Fibroblast of villous mesenchyme (primary cell): Measurements from ENCODE around the gene PIGW. TPM values are rescaled to one million over a fixed set of nuclear protein-coding genes. Genes with fewer than 3 reads are reported as not detected.
A peak's percentile ranks its signal among the peaks of the same experiment; 100 is the strongest.

ENCODE experiments used
- DNase-seq: peaks from one replicate; pipeline ENCODE4 v3.0.0-alpha.2; 2010; ENCODE audit warnings: low read depth
- H3K4me3 ChIP-seq: 2 replicates; pipeline ENCODE4 v1.5.1; 2011; ENCODE audit warnings: low read depth, mild to moderate bottlenecking, low read length
- total RNA-seq: library from RNA; depleted of rRNA; stranded (reverse); fragments of >200 nt; gene quantifications from 2 replicates; pipeline ENCODE4 v1.2.3, GENCODE V29; 2012
- TF ChIP-seq, protein P1 (sequence below): IDR thresholded peaks from 2 replicates; pipeline ENCODE4 v1.5.1; 2012; ENCODE audit warnings: low read depth, mild to moderate bottlenecking, low read length; ENCODE audit not compliant: insufficient read depth

PIGW gene
- total RNA-seq, 1 donor = 8.6 TPM

DNA sequence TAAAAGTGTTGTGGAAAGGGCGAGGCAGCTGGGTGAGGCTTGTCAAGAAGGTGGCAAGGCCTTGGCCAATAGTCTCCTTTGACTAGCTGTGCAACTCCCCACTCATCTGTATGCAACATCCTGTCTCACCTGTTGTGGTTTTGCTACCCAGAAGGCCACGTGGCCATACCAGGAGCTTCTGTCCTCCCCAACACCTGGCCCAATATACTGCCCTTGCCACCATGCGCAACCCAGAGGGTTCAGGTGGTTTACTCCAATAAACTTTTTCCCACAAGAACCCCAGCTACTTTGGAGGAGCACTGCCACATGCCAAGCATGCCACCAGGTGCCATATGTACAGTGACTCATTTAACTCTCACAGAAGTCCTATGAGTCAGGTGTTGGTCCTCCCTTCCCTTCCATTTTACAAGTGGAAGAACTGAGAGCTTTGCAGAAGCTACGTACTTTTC lies 10.3 kb upstream of the PIGW start:
- TF ChIP-seq, protein P1, sequence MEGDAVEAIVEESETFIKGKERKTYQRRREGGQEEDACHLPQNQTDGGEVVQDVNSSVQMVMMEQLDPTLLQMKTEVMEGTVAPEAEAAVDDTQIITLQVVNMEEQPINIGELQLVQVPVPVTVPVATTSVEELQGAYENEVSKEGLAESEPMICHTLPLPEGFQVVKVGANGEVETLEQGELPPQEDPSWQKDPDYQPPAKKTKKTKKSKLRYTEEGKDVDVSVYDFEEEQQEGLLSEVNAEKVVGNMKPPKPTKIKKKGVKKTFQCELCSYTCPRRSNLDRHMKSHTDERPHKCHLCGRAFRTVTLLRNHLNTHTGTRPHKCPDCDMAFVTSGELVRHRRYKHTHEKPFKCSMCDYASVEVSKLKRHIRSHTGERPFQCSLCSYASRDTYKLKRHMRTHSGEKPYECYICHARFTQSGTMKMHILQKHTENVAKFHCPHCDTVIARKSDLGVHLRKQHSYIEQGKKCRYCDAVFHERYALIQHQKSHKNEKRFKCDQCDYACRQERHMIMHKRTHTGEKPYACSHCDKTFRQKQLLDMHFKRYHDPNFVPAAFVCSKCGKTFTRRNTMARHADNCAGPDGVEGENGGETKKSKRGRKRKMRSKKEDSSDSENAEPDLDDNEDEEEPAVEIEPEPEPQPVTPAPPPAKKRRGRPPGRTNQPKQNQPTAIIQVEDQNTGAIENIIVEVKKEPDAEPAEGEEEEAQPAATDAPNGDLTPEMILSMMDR = no peak
- no peak for DNase-seq
- H3K4me3 ChIP-seq = no peak overlapping the region

DNA sequence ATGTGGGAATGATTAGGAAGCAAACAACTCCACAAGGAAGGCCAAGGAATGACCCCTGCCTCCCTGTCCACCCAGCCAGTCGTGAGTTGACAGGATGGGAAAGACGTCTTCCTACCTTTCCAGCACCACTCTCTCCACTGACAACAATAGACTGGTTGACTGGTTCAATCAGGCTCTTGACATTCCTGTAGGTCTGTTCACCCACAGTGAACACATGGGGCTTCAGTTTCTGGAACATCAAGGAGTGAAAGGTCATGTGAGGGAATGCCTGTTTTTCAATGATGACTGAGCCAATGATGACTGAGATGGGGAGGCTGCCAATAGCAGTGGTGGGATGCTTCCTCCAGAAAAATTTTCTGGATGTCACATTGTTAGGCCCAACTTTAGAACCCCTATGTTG lies 9.7 kb upstream of the PIGW start:
- no peak for DNase-seq
- TF ChIP-seq, protein P1 = no peak
- H3K4me3 ChIP-seq = no peak overlapping the region

DNA sequence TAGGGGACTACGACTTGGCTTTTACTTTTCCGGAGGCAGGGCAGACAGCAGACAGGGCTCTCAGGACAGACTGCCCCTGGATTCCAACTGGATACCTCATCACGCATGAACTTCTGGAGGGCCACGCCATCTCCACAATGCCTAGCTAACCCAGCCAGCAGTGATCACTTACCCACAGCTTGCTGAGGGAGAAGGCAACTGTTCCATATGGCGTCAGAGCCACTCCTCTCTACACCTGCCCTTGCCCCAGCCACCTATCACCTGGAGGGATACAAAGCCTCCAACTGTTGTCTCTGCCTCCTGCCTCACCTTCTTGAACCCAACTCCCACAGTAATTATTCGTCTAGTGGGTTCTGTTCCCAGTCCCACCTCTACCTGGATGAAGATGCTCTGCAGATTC lies 8.9 kb upstream of the PIGW start:
- H3K4me3 ChIP-seq = no peak overlapping the region
- DNase-seq = no peak

DNA sequence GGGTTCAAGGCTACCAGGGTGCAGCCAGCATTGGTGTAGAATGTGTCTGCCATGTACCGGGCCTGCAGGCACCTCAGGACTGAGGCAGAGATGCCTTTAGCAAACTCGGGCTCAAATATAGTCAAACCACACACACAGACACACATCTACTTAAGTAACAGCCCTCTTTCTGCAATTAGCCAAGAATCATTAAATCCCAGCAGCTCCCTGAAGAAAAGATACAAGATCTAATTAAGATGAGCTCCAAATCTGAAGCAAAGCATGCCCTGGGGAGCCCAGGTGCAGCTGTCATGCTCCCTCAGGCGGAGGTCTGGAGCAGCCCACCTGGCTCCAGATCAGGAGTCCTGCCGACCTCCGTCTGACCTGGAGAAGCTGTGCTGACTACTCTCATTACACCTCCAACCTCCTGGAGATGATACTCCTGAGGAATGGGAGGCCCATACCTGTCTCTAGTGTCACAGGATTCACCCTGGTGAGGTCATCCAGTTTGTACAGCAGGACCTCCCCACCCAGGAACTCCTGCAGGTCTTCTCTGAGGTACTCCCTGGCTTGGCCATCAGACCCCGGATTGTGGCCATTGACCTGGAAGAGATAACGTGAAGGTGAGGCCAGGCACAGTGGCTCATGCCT lies 7.1 kb upstream of the PIGW start:
- TF ChIP-seq, protein P1 = no peak
- no peak overlapping the region for H3K4me3 ChIP-seq
- no peak for DNase-seq

More for the DNA sequence above, 8.9 kb upstream of the PIGW start:
- TF ChIP-seq, protein P1 = no peak

DNA sequence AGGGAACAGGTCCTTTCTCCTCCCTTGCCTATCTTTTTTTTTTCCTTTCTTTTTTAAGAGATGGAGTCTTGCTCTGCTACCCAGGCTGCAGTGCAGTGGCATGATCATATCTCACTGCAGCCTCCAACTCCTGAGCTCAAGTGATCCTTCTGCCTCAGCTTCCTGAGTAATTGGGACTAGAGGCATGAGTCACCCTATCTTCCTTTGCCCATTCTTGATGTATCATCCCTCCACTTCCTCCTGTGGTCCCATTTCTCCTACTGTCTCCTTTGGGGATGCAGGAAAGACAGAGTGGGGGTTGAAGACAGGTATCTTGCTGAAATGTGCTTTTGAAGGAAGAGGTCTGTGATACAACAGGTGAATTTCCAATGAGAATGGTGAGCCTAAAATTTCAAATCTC lies 5.7 kb upstream of the PIGW start:
- TF ChIP-seq, protein P1 = no peak
- DNase-seq = peak; percentile 3
- no peak overlapping the region for H3K4me3 ChIP-seq

DNA sequence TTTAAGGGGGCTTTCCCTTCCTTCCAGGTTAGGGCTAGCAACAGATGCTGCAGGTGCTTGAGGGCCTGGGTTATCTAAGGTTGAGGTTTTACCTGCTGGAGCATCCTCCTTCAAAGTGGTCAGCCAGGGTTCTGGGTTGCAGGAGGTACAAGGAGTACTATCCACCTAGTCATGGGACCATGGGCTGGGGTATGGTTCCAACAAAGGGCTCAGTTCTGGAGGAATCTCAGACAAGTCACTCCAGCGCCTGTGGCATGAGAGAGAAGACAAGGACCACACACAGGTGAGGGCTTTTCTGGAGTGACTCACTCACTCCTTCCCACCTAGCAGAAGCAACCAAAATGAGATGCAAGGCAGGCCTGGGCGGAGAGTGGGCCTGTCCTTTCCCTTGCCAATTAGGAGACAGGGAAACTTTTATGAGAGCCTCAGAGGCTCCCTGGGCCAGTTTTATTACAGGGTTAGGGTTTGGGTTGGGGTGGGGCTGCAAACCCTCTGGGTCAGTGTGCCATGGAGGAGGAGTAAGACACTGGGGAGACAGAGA lies 2.3 kb upstream of the PIGW start:
- DNase-seq = no peak
- TF ChIP-seq, protein P1 = no peak
- H3K4me3 ChIP-seq = no peak overlapping the region
